Measurements from ENCODE around the gene AKT2. TPM values are rescaled to one million over a fixed set of nuclear protein-coding genes. Genes with fewer than 3 reads are reported as not detected.

AKT2 gene
- total RNA-seq, 1 experiment from 2014 or later = 80.6 TPM

DNA sequence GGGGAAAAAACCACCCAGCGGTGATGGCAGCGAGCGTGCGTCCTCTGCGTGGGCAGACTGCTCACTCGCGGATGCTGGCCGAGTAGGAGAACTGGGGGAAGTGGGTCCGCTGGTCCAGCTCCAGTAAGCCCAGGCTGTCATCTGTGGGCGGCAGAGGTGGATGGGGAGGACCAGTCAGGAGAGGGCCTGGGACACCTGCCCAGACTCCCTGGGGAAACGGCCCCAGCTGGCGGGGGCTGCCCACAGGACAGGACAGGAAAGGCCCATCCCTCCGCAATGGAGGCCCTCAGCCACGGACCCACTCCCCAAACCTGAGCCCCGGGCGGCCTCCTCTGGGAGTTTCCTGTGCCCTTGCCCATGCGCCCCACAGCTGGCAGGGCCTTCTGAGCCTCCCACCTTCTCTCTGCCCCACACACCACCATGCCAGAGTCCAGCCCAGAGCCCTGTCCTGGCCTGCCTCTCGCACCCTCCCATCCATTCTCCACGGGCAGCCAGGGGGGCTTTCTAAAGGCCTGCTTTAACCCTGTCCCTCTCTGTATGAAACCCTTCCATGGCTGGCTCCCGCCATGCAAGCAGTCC is 51.2 kb downstream of the AKT2 start:
- Histone ChIP-seq H3K36me3 (ENCODE audit: low read depth, low read length) (no peaks in the 10 kb centered on the region; the same call in 1 of the 2 replicates), H3K4me3 (ENCODE audit: low read length) (no peak overlapping the region), H3K4me1 (ENCODE audit: insufficient read depth, low read length) (peaks cover 10% of the 10 kb centered on the region), H4K20me1 (ENCODE audit: low read length) (no peaks in the 10 kb centered on the region), H3F3A (ENCODE audit: low read length, unreplicated experiment) (no peaks in the 10 kb centered on the region), H3K4me2 (ENCODE audit: low read length) (no peak overlapping the region), H2AFZ (ENCODE audit: low read length) (no peak overlapping the region), H3K27ac (ENCODE audit: low read length) (no peak overlapping the region), H3K9ac (ENCODE audit: low read length) (no peak overlapping the region), H3K9me3 (ENCODE audit: low read length) (no peaks in the 10 kb centered on the region), H3K27me3 (ENCODE audit: low read length) (no peaks in the 10 kb centered on the region), H3K79me2 (ENCODE audit: low read length) (no peaks in the 10 kb centered on the region), H3K9me2 (replicated peaks; ENCODE audit: low read length) (no peaks in the 10 kb centered on the region)
- POLR2A ChIA-PET (ENCODE audit: unreplicated experiment) = no interaction called here
- TF ChIP-seq EZH2 (IDR thresholded peaks at IDR 0.05; ENCODE audit: low read length, unreplicated experiment) (no peak), EZH2phosphoT487 (IDR thresholded peaks at IDR 0.05; ENCODE audit: borderline replicate concordance, low read length) (no peak)
- TF ChIP-seq, protein P1, sequence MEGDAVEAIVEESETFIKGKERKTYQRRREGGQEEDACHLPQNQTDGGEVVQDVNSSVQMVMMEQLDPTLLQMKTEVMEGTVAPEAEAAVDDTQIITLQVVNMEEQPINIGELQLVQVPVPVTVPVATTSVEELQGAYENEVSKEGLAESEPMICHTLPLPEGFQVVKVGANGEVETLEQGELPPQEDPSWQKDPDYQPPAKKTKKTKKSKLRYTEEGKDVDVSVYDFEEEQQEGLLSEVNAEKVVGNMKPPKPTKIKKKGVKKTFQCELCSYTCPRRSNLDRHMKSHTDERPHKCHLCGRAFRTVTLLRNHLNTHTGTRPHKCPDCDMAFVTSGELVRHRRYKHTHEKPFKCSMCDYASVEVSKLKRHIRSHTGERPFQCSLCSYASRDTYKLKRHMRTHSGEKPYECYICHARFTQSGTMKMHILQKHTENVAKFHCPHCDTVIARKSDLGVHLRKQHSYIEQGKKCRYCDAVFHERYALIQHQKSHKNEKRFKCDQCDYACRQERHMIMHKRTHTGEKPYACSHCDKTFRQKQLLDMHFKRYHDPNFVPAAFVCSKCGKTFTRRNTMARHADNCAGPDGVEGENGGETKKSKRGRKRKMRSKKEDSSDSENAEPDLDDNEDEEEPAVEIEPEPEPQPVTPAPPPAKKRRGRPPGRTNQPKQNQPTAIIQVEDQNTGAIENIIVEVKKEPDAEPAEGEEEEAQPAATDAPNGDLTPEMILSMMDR (conservative IDR thresholded peaks at IDR 0.05; ENCODE audit: low read depth, low read length) = no peak
- intact Hi-C loops (cut with micrococcal nuclease) = no loop called here
- no peak for ATAC-seq
- no peak for DNase-seq
- BruUV-seq (replicated peaks) = no TSS peak
- CTCF ChIA-PET = no interaction called here

DNA sequence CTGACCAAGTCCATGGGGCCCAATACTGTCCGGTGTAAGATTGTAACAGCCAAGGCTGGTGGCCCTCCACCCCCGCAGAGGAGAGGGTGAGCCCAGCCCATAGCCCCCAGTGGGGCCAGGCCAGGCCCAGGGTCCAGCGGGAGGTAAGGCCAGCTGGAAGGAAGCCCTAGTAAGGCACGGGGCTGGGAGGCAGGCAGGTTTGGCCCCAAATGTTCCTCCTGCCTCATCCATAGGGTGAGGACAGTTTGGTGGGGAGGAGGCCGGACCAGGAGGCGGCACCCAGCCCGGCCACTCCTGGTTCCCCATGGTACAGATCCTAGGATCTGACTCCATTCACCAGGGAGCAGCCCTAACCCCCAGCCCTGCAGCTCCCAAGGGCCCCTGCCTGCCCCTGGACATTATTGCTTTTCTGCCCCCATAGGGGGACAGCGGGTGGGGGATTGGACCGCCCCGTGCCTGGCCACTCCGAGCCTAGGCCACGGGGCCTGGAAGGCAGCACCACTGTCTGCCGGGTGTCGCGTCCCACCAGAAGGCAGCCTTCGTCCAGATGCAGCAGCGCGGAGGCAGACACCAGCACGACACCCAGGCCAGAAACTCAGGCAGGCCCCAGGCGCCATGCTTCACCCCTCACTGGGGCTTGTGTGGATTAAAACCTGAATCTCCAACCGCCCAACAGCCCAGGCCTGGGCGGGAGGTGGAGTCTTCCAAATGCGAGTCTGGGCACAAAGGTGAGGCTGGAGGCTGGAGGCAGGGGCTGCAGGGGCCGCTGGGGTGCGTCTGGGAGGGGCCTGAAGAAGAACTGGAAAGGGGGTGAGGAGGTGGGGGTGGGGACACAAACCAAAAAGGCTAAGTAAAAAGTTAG is 52.0 kb downstream of the AKT2 start:
- H3K36me3 ChIP-seq (ENCODE audit: low read depth, low read length) = no peaks in the 10 kb centered on the region; the same call in 1 of the 2 replicates
- POLR2A ChIA-PET (ENCODE audit: unreplicated experiment) = no interaction called here
- no peaks in the 10 kb centered on the region for H3K27me3 ChIP-seq (ENCODE audit: low read length)
- CTCF ChIA-PET = no interaction called here
- H2AFZ ChIP-seq (ENCODE audit: low read length) = no peak overlapping the region
- no peak overlapping the region for H3K27ac ChIP-seq (ENCODE audit: low read length)
- H3K79me2 ChIP-seq (ENCODE audit: low read length) = no peaks in the 10 kb centered on the region
- TSS peak; percentile 25 for BruUV-seq (replicated peaks)
- no peak overlapping the region for H3K9ac ChIP-seq (ENCODE audit: low read length)
- no peak for TF ChIP-seq EZH2phosphoT487 (IDR thresholded peaks at IDR 0.05; ENCODE audit: borderline replicate concordance, low read length)
- no peak for TF ChIP-seq EZH2 (IDR thresholded peaks at IDR 0.05; ENCODE audit: low read length, unreplicated experiment)
- TF ChIP-seq, protein P1 (conservative IDR thresholded peaks at IDR 0.05; ENCODE audit: low read depth, low read length) = no peak
- H3F3A ChIP-seq (ENCODE audit: low read length, unreplicated experiment) = no peaks in the 10 kb centered on the region
- H3K4me3 ChIP-seq (ENCODE audit: low read length) = no peak overlapping the region
- H3K4me1 ChIP-seq (ENCODE audit: insufficient read depth, low read length) = peaks cover 10% of the 10 kb centered on the region
- no peaks in the 10 kb centered on the region for H3K9me3 ChIP-seq (ENCODE audit: low read length)
- no peaks in the 10 kb centered on the region for H4K20me1 ChIP-seq (ENCODE audit: low read length)
- intact Hi-C loops (cut with micrococcal nuclease) = no loop called here
- DNase-seq (no peak), ATAC-seq (no peak)
- H3K4me2 ChIP-seq (ENCODE audit: low read length) = no peak overlapping the region
- H3K9me2 ChIP-seq (replicated peaks; ENCODE audit: low read length) = no peaks in the 10 kb centered on the region

DNA sequence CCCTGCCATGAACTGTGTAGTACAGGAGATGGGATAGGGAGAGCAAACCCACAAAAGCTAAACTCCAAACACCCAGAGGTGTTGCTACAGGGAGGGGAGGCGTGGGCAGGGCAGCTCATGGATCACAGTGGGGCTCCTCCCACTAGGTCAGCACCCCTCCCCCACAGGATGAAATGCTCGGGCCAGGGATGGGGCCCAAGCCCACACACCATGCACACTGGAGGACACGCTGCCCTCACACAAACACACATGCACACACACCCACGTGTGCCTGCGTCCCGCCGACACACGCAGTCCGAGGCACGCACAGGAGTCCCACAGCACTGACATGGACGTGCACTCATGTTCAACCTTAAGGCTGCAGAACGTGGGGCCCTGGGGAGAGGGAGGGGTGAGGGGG is 52.7 kb downstream of the AKT2 start:
- intact Hi-C loops (cut with micrococcal nuclease) = no loop called here

More for the DNA sequence above, 52.7 kb downstream of the AKT2 start:
- BruUV-seq (replicated peaks) = no TSS peak
- CTCF ChIA-PET = no interaction called here
- H3K27me3 ChIP-seq (ENCODE audit: low read length) = no peaks in the 10 kb centered on the region
- H3K27ac ChIP-seq (ENCODE audit: low read length) = no peak overlapping the region
- H3K9ac ChIP-seq (ENCODE audit: low read length) = no peak overlapping the region
- peaks cover 10% of the 10 kb centered on the region for H3K4me1 ChIP-seq (ENCODE audit: insufficient read depth, low read length)
- POLR2A ChIA-PET (ENCODE audit: unreplicated experiment) = no interaction called here
- DNase-seq = no peak
- no peaks in the 10 kb centered on the region for H3K79me2 ChIP-seq (ENCODE audit: low read length)
- TF ChIP-seq EZH2 (IDR thresholded peaks at IDR 0.05; ENCODE audit: low read length, unreplicated experiment) (no peak), EZH2phosphoT487 (IDR thresholded peaks at IDR 0.05; ENCODE audit: borderline replicate concordance, low read length) (no peak)
- TF ChIP-seq, protein P1 (conservative IDR thresholded peaks at IDR 0.05; ENCODE audit: low read depth, low read length) = no peak
- ATAC-seq = no peak
- H3K4me3 ChIP-seq (ENCODE audit: low read length) = no peak overlapping the region
- no peaks in the 10 kb centered on the region for H3K9me2 ChIP-seq (replicated peaks; ENCODE audit: low read length)
- H3K36me3 ChIP-seq (ENCODE audit: low read depth, low read length) = no peaks in the 10 kb centered on the region
- H4K20me1 ChIP-seq (ENCODE audit: low read length) = no peaks in the 10 kb centered on the region
- H2AFZ ChIP-seq (ENCODE audit: low read length) = no peak overlapping the region
- H3F3A ChIP-seq (ENCODE audit: low read length, unreplicated experiment) = no peaks in the 10 kb centered on the region
- H3K9me3 ChIP-seq (ENCODE audit: low read length) = no peaks in the 10 kb centered on the region
- no peak overlapping the region for H3K4me2 ChIP-seq (ENCODE audit: low read length)
